NCI-H1105 (cell line): ENCODE measurements around the gene COL4A2.
"Not testable (repeated sequence)": the region's sequence is repeated elsewhere in the genome, so short reads cannot be mapped to it uniquely, and the experiment has no call there.

ENCODE experiments used
- DNase-seq: peaks from one replicate; lab custom pipeline; 2025; lab: John Stamatoyannopoulos, UW

COL4A2 gene

DNA sequence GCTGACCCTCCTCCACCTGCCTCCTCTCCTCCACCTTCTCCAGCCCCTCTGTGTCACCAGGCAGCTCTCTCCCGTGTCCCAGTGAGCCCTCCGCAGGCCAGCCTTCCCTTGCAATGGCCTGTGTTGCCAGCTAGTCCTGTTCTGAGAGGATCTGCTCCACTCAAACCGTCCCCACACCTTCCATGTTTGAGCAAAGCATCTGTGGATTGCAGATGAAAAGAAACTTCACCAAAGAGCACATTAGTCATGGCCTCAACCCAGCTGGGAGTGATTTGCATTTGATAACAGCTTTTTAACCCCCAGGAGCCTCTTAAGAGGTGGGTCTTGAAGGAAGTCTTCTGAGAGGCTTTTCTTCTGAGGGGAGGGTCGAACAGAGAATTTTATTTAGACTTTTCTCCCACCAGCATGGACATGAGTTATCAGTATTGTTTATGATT is 72.8 kb downstream of the COL4A2 start:
- DNase-seq = no peak

DNA sequence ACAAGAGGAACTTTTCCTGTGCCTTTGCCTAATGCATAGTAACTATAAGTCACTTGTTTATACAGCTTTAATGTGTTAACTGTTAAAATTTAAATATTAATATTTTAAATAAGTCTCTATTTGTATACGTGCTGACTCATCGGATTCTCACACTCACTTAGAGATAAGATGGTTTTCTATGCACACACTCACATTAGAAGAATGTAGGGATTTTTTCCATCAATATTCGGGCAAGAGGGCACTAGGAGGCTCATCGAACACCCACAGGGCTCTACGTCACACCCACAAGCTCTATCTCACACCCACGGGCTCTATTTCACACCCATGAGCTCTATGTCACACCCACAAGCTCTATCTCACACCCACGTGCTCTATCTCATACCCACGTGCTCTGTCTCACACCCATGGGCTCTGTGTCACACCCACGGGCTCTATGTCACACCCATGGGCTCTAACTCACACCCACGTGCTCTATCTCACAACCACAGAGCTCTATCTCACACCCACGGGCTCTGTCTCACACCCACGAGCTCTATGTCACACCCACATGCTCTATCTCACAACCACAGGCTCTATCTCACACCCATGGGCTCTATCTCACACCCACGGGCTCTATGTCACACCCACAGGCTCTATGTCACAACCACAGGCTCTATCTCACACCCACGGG is 73.4 kb downstream of the COL4A2 start:
- no peak for DNase-seq

DNA sequence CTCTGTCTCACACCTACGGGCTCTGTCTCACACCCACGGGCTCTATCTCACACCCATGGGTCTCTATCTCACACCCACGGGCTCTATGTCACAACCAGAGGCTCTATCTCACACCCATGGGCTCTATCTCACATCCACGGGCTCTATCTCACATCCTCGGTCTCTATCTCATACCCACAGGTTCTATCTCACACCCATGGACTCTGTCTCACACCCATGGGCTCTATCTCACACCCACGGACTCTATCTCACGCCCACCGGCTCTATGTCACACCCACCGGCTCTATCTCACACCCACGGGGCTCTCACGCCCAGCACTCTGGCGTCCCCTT is 73.9 kb downstream of the COL4A2 start:
- no peak for DNase-seq

DNA sequence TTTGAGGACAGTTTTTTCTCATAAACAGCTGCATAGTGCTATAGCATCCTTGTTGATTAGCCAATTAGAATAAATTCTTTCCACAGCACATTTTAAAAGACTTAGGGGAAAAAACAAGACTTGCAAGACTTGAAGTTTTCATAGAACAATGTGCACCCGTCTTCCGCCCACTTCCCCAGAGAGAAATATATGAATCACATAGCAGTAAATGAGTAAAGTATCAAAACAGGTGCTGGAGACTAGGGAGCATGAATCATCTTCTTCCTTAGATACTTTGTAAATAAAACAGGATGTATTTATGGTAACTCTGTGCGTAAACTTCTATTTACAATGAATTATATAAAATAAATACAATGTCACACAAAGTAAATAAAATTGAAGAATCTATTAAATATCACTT is 75.1 kb downstream of the COL4A2 start:
- DNase-seq = no peak

DNA sequence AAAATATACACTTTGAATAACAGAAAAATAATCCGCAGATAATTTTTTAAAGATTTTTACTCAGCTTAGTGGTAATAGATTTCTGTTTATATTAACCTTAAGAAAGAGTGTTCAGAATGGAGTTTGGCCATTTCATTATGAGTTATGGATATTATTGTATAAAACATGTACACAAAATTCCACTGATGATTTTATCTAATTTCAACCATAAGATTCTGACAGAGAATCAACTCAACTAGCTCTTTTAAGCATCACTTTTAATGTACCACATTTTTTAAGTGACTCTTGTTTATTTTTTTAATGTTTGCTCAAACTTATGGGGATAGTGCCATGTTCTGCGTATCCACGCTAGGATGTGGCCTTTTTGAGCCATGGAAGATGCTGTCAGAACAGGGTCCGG is 75.7 kb downstream of the COL4A2 start:
- DNase-seq = no peak

DNA sequence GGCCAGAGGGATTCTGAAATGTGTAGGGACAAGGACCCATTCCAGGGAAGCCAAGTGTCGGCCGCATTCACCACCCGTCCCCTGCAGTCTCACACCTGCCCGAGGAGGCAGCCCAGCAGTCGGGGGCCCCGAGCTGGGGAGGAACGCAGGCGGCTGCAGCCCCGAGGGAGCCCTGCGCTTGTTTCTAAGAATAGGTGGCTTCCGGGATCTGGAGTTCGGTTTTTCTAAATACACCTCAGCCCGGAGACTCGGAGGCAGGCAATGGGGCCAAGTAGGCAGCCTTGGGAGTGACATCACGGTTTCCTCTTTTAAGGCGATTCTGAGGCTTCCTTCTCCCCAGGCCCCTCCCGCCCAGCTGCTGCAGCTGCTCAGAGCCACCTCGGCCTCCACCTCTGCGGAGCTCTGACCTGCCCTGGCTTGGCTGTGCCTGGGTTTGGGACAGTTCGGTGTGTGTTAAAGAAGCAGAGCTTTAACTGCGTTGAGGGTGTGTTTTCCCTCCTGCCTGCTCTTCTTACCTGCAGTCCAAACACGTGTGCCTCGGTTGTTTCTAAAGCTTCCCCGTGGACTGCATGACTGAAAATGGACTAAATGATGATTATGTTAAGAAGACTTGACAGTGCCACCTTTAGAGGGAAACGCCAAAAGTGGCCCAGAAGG is 80.5 kb downstream of the COL4A2 start:
- DNase-seq = no peak

DNA sequence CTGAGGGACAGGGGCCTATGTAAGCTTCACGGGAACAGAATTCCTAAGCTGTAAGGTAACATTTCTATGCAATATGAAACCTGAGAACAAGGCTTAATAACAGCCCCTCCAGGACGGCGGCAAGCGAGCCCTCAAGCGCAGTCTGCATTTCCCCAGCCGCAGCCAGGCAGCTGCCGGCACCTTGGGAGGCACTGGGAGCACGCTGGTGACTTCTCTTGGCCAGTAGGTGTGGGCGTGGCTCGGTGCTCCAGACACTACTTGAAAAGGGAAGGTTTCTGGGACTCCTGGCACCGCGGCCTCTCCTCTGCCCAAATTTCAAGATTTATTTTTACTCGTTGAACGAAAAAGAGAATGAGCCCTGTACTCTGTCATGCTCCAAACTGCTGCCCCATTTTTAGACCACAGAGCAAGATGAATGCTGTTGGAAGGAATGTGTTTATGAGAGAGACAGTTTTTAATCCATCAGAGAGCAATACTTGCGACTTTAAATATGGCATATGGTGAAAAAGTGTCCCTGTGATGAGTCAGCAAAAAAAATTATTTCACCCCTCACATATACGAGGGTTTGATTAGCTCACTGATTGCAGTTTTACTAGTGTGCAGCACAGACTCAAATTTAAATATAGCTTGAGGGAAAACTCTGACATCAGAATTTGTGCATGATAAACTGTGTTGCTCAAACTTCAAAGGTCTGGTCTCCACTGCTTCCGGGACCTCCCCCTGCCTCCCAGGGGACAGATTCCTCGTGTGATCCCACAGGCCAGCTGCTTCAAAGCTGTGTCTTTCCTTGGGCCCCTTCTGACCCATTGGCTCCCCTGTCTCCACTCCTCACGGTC is 81.2 kb downstream of the COL4A2 start:
- DNase-seq = no peak

DNA sequence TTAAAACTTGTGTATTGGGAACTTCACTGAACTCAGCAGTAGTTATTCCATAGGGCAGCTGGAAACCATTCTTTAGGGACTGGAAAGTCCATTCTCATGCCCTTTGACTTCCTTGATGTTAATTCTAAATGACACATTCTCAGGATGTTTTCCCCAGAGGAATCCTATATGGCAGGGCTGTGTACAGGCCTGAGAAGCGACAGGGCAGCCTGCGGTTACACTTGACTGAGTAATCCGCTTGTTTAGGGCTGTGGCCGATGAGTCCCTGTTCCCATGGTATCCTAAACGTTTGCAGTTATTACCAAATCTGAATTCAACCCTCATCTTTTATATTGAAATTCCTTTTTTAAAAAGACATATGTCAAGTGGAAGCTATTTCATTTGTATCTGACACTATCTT is 83.5 kb downstream of the COL4A2 start:
- no peak for DNase-seq

DNA sequence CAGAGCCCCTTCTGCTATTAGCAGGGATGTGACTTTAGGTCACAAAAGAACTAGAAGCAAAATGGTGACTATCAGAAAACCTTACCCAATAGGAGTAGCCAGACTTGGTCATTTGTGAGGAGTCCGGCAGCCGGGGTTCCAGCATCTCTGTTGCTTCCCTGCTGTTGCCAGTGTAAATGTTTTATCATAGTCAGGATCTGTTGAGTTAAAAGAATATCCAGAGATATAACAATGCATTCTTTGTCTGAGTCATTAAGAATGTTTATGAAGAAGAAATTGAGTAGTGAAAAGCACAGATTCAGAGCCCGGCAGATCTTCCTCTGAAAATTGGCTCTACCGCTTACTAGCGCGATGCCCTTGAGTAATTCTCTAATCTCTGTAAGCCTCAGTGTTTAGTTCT is 84.2 kb downstream of the COL4A2 start:
- DNase-seq = no peak

DNA sequence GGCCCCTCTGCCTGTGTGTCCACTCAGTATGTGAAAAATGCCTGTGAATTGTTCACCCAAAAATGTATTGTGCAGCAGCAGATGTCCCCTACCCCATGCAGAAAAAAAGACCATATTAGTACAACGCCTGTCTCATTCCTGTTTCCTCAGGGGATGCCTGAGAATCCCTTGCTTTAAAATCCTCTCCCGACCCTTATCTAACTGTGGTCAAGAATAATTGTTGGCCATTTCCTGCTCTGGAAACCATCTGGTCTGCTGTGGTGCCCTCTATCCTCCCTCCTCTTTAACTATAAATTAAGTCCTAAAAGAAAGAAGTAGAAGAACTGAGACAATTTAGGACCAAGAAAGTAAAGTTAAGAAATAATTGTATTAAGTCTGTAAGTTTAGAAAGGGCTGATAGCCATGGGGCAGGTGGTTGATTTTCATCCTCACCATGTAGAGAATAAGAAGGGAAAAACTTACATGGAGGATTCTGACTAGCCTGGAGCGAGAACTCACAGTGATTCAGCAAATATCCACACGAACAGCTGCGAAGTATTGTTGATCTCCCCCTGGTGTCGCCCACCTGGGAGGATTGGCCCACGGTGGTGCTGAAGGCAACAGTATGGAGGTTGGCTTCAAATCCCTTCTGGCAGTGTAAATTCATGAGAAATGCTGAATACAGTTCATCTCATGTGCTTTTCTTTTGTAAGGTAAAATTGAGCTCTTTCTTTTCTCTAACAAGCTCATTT is 85.6 kb downstream of the COL4A2 start:
- no peak for DNase-seq

DNA sequence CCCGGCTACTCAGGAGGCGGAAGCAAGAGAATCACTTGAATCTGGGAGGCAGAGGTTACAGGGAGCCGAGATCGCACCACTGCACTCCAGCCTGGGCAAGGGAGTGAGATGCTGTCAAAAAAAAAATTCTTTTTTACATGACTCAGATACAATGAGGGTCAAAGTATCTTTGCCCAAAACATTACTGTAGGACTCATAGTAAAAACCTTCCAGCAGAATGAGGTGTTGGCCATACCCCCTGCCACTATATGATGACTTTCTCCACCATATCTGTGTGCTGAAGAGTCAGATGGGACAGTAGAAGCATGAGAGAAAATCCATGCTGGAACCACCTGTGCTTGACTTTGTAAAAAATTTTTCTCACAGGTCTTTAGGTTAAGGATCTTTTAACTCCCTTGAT is 86.7 kb downstream of the COL4A2 start:
- no peak for DNase-seq

DNA sequence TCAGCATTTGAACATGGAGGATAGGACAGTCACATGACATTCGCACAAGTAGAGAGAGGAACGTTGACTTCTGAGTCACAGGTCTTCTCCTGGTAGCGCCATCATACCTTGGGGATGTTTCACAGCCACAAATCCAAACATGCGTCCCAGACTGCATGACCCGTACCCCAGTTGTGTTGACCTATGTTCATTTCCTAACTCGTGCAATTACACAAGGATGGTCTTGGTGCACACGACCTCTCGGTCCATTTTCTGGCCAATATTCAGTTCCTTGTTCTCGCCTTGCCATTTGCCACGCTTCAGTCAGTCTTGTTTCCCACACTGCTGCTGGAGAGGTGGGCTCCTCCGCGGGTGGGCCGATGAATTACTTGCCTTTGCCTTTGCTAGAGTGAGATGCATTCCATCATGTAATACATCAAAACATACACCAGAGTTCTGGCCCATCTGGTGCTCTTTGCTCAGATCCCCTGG is 87.3 kb downstream of the COL4A2 start:
- no peak for DNase-seq

DNA sequence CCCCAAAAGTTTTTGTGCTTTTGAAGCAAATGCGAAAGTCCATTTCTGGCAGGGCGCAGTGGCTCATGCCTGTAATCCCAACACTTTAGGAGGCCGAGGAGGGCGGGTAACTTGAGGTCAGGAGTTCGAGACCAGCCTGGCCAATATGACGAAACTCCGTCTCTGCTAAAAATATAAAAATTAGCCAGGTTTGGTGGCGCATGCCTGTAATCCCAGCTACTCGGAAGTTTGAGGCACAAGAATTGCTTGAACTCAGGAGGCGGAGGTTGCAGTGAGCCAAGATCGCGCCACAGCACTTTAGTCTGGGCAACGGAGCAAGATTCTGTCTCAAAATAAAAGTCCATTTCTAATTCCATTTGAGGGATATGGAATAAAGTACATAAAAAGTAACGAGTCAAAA is 88.5 kb downstream of the COL4A2 start:
- DNase-seq = not testable (repeated sequence)

DNA sequence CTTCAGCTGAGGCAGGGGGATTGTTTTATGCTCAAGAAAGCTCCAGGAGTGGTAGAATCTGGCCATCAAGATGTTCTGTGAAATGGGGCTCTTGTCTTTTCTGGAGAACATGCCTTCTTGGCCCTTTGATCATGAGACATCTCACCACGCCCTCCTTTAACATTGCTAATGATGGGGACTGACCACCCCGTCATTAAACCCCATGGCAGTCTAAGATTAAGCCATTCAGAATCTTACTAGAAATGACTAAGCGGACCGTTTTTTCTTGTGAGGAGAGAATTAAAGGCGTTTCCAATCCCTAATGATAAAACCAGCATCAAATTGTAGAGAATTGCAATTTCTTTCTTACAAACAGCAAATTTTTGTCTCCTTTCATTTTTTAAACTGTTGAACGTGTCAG is 89.4 kb downstream of the COL4A2 start:
- DNase-seq = no peak

DNA sequence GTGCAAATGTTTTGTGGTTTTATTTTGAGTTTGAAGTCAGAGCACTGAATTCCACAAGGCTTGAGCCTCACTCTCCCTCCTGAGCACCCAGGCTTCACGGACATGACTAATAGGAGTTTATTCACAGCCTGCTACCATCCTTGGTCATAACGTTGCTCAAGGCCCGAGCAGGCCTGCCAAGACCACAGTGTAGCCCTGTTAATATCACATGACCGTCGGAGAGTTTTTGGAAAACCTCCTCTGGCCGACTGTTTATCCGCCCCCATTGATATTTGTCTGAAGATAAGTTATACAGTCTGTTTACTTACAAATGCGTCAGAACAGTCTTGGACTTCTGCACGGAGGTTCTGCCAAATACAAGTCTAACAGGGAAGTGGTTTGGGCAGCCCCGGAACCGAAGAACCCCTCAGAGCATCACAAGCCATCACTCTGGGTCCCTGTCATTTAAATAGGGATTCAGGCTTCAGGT is 89.9 kb downstream of the COL4A2 start:
- DNase-seq = no peak

DNA sequence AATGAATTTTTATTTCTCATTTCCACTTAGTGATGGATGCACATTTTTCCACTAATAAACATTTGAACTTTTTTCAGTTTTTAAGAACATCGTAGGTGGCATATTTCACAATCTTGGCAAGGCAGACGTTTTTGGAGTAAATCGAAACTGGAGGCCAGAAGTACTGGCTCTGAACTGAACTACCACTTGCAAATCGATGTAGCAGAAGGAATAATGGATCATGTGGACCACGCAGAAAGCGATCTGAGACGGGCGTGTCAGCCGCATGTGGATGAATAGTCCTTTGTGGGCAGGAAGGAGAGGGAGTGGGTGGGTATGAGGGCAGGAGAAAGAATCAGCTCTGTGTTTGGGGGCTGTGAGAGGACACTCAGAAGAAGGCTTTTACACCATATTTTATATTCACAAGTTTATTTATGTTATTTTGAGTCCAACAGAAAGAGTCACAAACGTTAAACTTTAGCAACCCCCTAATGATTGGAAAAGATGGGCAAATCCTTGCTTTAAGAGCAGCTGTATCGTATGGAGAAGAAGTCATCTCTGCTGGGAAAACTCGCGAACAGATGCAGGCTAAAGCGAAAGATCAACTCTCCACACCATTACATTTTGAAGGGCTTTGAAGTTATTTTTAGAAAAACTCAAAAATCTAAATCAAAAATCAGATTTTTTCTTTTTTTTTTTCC is 90.5 kb downstream of the COL4A2 start:
- DNase-seq = no peak

DNA sequence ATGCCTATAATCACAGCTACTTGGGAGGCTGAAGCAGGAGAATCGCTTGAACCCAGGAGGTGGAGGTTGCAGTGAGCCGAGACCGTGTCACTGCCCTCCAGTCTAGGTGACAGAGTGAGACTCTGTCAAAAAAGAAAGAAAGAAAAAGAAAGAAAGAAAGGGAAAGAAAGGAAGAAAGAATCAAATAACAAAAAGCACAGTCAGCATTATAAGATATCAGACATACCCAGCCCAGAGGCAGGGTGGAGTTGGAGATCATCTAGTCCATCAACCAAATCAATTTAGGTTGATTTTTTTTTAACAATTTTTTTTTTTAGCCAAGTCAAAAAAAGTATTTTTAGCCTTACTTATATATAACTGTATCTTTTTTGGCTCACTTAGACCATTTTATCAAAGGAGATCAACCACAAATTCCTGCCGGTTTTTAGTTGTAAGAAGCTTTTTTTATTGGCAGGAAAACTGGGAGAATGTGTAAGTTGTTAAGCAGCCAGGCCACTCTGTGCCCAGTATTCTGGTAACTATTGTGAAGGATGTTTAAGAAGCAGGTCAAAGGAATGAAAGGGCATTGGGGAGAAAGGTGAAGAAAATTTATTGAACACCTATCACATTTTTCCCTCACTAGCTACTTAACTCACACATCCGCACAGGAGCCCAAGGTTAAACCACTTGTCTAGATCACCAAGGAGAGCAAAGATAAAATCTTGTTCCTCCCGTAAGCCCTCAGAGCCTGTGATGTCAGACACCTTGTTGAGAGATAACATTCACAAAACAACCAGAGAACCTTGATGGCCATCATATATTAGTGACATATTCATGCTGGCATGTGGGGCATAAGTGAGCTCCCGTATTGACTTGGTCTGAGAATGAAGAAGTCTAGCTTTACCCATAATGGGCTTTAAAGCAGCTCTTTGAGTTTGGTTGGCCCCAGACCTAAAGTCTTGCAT is 91.8 kb downstream of the COL4A2 start:
- DNase-seq = no peak

DNA sequence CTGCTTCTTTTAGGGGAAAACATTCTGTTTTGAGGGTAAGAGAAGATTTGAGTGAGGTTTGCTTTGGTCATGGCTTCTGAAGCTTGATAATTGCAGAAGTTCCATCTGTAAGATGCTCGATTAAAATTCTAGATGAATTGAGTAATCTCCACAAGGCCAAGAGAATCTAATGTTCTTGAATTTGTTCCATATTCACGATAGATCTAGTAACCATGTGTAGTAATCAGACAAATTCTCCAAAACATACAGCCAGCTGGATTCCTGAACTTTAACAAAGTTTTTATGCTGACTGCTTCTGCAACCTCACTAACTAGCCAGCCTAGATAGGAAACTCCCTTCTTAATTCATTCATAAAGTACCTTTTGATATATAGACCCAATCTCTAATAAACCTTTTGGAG is 92.7 kb downstream of the COL4A2 start:
- DNase-seq = no peak

DNA sequence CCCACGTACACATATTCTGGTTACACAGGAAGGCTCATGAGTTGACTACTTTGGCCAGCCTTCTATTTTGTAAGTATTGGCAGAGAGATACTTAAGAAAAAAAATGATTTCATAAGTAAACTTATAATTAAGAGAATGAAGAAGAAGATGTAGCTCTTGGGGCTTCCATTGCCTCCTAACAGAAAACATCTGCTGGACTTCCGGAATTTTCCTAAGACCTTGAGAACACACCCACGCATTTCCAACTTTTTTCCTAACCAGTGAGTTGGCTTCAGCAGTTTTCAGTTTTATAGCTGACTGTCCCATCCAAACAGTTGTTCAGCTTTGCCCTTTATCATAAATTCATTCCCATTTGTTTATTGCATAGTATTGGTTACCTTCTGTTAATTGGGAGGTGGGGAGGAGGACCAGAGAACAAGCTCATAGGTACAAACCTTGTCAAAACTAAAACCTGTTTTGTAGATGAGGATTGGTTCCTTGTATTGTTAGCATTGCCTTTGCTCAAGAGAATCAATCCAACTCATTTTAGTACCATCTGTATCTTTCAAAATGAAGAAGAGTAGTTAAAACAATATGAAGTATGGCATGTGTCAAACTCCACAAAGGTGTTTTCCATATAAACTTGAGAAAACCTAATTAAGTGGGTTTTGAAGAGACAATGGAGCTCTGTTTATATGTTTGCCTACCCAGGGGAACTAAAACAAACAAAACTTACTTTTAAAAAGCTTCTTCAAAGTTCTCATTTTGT is 93.9 kb downstream of the COL4A2 start:
- no peak for DNase-seq
